Vagina (tissue), 2 donors: ENCODE measurements around the gene KRTAP1-5.

Source experiments
- POLR2A ChIP-seq, 2 donors: fragments of 450-650 bp; IDR thresholded peaks; one replicate each; pipeline ENCODE4 v1.6.1; 2017; ENCODE audit warnings: antibody characterized with exemption in 2 of 2, mild to moderate bottlenecking in 2 of 2, moderate library complexity in 2 of 2
- POLR2AphosphoS5 ChIP-seq, 2 donors: sonication (generic); formaldehyde crosslinking; IDR thresholded peaks; one replicate each; pipeline ENCODE4 v1.9.0; 2017; ENCODE audit warnings: antibody characterized with exemption in 2 of 2, mild to moderate bottlenecking in 2 of 2, low read depth in 1 of 2; ENCODE audit not compliant: insufficient read depth in 1 of 2
- TF ChIP-seq, protein P1 (sequence below), 3 experiments: fragments of 450-650 bp in 2 of 3; fragments of 200-600 bp in 1 of 3; sonication (generic) in 1 of 3; IDR thresholded peaks; one replicate each; pipeline ENCODE4 v1.5.1; 2017 to 2019; ENCODE audit warnings: antibody characterized with exemption in 3 of 3, mild to moderate bottlenecking in 2 of 3, moderate library complexity in 2 of 3

DNA sequence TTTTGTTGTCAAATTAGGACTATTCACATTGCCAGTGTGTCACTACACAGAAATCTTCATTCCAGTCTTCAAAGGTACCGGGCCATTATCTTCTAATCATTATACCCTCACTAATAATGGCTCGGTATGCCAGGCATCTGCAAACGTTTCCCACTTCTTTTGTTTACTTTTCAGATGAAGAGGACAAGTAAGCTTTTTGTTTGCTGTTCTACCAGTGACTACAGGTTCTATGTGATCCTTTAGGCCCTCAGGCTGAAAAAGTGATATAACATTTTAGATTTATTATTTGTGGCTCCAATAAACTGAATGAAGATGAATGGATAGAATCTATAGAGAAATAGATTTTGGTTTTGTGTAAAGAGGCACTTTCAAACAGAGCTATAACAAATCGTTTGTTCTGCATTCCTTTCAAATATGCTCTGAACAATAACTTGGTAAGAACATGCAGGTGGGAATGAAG lies 17.7 kb downstream of the KRTAP1-5 start:
- no peak for TF ChIP-seq POLR2A (IDR thresholded peaks at IDR 0.05)
- TF ChIP-seq, protein P1, sequence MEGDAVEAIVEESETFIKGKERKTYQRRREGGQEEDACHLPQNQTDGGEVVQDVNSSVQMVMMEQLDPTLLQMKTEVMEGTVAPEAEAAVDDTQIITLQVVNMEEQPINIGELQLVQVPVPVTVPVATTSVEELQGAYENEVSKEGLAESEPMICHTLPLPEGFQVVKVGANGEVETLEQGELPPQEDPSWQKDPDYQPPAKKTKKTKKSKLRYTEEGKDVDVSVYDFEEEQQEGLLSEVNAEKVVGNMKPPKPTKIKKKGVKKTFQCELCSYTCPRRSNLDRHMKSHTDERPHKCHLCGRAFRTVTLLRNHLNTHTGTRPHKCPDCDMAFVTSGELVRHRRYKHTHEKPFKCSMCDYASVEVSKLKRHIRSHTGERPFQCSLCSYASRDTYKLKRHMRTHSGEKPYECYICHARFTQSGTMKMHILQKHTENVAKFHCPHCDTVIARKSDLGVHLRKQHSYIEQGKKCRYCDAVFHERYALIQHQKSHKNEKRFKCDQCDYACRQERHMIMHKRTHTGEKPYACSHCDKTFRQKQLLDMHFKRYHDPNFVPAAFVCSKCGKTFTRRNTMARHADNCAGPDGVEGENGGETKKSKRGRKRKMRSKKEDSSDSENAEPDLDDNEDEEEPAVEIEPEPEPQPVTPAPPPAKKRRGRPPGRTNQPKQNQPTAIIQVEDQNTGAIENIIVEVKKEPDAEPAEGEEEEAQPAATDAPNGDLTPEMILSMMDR (IDR thresholded peaks at IDR 0.05) = no peak
- no peak for TF ChIP-seq POLR2AphosphoS5 (IDR thresholded peaks at IDR 0.05; ENCODE audit: insufficient read depth in 1 of 2, low read depth in 1 of 2)
